PC-9 (cell line): ENCODE measurements around the gene C17orf78.

ENCODE experiments used
- CTCF ChIP-seq: fragments of 200-600 bp; sonication (generic); conservative IDR thresholded peaks from 2 replicates; pipeline ENCODE4 v1.6.1; 2017; ENCODE audit warnings: mixed run types, antibody characterized with exemption, mild to moderate bottlenecking, moderate library complexity
- EZH2 ChIP-seq: fragments of 200-600 bp; sonication (generic); IDR thresholded peaks from 2 replicates; pipeline ENCODE4 v1.8.0; 2017; ENCODE audit warnings: antibody characterized with exemption, low read depth

DNA sequence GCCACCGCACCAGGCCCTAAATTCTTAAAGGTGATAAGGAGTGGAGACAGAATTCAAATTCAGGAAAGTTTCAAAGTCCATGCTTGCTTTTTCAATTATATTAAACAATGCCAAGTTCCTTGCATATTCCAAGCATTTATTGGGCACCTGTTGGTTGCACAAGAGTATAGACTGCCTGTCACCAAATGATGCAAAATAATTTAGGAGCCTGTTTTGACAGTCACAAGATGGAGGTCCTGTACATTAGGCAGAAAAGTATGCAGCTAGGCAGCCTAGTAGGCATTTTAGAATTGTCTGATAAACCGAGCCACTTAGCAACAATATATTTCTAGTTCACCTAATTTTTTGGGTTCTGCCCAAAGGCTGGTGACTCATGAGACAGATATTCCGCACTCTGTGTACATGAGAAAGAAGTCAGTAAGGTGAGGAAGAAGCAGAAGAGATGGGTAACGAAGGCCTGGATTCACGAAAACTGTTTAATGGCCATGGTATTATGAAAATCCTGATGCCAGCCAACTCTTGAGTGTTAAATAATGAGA, 23.5 kb downstream of the C17orf78 start:
- TF ChIP-seq CTCF (no peak), EZH2 (no peak)
